Esophagus mucosa (tissue), 1 donor: ENCODE data around the gene COL8A1. TPM values are rescaled to one million over a fixed set of nuclear protein-coding genes. Genes with fewer than 3 reads are reported as not detected.
"Not testable (repeated sequence)": the region's sequence is repeated elsewhere in the genome, so short reads cannot be mapped to it uniquely, and the experiment has no call there.

Experiments
- ATAC-seq: fragments of 200-7000 bp; cut with Tn5 transposase; one replicate; pipeline ENCODE4 v1.9.1; 2020
- total RNA-seq: library from RNA; stranded (reverse); gene quantifications from one replicate; pipeline ENCODE4 v1.2.4, GENCODE V29; 2023
- donor health status: DM: yes; HTN: yes; CAD: no.

Gene COL8A1
- 2.2 TPM for total RNA-seq

DNA sequence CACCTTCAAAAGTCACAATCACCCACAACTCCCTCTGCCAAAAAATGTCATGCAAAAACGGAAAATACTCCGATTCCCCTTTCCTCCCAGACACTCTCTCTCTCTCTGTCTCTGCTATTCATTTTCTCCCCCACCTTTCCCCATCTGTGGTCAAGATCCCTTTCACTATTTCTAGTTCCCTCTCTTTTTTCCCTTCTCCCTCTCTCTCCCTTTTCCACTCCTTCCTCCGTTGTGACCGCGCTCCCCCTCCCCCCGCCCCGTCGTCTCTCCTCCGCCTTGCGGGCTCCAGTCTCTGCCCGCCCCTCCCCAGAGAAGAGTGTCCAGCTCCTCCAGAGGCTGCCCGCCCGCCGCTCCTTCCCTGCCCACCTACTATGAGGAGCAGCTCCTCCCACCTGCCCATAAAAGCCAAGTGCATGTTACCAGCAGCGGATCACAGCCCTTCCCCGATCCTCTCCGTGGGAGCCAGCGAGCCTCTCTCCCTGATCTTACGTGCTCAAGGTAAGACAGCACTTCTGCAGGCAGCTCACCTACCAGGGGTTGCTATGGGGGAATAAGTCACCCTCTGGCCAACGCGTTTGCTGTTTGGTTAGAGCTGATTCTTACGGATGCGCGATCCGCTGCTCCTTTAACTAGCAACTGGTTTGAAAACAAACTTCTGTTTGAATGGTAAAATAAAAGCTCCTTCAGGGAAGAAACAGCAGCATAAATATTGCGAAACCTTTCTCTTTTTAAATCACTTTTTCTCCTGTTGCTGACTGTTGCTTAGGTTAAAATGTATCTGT lies at the start of gene COL8A1:
Gene COL8A1 (plus strand): TSS at position 428 of the 782 bp plus-strand sequence. CDS start 152,089 bp downstream, outside the sequence.
- peak; percentile 44 for ATAC-seq

DNA sequence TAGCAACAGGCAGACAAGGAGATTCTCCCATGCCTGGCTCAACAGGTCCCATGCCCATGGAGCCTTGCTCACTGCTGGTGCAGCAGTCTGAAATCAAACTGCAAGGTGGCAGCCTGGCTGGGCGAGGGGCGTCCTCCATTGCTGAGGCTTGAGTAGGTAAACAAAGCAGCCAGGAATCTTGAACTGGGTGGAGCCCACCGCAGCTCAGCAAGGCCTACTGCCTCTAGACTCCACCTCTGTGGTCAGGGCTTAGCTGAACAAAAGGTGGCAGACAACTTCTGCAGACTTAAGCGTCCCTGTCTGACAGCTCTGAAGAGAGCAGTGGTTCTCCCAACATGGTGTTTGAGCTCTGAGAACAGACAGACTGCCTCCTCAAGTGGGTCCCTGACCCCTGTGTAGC lies 49.2 kb upstream of the COL8A1 start:
- not testable (repeated sequence) for ATAC-seq

DNA sequence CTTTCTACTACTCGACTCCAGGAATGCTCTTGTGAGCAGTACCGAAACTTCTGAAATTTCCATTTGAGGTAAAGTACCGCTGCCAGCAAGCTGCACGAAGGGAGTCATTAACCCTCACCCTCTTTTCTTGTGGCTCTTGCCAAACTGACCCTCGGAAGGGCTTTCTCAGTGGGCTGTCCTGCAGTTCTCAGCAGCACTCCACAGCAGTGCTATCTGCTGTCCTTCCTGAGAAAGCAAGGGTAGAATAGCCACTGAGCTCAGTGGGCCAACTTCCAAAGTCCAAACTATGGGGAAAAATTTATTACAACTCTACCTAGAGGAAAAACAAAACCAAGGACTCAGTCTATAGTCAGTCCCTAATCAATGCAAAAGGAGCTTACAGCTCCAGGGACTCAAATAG lies 38.5 kb upstream of the COL8A1 start:
- ATAC-seq = no peak

DNA sequence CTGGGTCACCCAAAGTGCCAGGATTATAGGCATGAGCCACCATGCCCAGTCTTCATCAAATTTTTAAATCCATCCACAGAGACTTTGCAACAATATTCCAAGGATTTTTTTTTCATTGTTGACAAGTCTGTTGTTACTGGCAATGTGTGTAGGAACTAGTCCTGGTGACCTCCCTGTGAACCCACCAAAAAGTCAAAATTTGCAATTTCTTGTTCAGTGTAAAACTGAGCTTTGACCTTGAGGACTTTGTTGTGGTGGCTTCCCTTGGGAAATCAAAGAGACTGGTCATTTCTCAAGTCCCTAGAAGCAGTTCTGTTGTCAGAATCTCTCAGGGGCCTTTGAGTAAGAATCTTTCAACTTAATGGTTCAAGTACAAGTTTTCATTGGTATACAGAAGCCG lies 36.9 kb upstream of the COL8A1 start:
- no peak for ATAC-seq

DNA sequence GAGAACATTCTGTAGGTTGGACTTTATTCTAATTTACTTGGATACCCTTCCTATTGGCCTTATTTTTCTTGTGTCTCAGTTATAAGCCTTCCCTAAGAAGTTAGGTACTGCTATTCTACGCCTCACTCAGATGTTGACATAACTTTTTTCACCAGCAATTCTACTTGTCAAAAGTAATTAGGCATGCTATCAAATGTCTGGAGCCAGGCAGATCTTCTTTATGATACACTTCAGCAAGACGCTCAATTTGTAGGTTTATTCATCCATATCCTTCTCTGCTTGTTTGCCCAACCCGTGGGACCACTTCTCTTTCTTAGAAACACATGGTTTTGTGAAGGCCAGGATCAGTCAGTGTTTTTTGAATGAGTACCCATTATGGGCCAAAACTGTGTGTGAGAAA lies 36.2 kb upstream of the COL8A1 start:
- ATAC-seq = no peak

DNA sequence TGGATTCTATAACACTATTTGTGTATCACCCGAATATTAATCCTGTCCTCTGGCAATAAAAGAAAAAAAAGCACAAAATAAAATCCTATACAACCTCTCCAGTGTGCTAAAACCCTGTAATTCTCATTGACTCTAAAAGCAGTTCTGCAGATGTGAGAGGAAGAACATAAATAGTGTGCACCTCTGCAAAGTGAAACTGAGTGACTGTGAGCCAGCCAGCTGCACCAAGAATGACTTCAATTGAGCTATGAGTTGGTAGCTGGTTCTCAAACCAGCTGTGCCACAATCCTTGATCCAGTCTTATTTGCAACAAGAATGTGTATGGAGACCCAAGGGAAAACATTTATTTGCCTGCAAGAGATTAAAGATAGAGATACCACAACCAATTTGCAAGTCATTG lies 31.2 kb upstream of the COL8A1 start:
- ATAC-seq = no peak

DNA sequence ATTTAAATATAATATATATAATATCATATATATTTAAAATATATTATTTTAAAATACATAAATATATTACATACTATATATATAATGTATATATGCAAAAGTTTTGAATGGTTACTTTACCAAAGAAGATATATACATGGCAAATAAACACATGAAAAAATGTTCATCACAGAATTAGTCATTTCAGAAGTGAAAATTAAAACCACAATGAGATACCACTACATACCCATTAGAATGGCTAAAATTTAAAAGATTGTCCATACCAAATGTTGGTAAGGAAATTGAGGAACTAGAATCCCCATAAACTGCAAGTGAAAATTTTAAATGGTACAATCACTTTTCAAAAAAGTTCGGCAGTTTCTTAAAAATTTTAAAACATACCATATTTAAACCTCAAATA lies 23.6 kb upstream of the COL8A1 start:
- no peak for ATAC-seq

DNA sequence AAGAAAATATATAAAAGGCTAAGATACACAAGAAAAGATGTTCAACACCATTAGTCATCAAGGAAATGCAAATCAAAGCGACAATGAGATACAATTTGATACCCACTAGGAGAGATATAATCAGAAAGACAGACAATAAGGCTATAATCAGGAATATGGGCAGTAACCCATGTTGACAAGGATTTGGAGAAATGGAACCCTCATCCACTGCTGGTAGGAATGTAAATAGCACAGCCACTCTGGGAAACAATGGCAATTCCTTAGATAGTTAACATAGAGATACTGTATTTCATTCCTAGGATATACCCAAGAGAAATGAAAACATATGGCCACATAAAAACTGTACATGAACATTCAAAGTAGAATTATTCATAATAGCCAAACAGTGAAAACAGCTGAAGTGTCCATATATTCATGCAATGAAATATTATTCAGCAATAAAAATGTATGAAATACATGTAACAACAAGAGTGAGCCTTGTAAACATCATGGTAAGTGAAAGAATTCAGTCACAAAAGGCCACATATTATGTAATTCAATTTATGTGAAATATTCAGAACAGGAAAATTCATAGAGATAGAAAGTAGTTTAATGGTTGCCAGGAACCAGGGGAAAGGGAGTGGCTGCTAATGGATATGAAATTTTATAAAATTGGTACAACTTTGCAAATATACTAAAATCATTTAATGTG lies 18.2 kb upstream of the COL8A1 start:
- no peak for ATAC-seq

DNA sequence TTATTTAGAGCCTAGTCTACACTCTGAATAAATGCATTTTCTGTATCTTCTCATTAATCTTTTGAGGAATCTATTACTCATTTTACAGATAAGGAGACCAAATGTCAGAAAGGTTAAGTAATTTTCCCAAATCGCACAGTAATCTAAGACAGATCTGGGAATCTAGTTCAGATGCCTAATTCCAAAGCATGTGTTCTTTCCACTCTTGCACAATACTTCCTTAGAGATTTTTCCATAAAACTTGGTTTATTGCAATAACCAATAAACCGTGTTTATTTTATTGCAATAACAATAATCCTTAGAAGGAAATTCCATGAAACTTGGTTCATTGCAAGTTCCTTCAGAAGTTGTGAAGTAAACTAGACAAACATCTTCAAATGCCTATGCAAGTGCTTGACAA lies 17.4 kb upstream of the COL8A1 start:
- ATAC-seq = no peak

DNA sequence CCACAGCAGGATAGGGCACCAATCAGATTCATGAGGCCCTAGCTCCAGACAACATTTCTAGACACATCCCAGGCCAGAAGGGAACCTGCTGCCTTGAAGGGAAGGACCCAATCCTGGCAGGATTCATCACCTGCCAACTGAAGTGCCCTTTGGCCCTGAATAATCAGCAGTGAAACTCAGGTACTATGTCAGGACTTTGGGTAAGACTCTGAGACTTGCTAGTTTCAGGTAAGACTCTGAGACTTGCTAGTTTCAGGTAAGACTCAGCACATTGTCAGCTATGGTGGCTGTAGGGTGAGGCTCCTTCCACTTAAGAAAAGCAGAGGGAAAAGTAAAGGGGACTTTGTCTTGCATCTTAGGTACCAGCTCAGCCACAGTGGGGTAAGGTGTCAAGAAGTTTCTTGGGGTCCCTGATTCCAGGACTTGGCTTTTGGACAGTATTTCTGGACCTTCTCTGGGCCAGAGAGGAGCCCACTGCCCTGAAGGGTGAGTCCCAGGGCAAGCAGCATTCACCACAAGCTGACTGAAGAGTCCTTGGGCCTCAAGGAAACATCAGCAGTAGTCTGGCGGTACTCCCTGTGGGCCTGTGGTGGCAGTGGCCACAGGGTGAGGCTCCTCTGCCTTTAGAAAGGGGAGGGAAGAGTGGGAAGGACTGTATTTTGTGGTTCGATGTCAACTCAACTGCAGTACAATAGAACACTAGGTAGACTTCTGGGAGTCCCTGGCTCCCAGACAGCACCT lies 13.7 kb upstream of the COL8A1 start:
- ATAC-seq = no peak

DNA sequence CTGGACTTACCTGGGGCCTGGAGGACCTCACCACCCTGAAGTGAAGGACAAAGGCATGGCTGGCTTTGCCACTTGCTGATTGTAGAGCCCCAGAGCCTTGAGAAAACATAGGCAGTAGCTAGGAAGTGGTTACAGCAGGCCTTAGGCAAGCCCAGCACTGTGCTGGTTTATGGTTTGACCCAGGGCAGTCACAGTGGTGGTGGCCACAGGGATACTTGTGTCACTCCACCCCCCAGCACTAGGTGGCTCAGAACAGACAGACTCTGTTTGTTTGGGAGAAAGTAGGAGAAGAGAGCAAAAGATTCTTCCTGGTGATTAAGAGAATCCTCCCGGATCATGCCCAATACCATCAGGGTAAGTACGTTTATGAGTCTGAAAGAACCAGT lies 13.2 kb upstream of the COL8A1 start:
- ATAC-seq = no peak

DNA sequence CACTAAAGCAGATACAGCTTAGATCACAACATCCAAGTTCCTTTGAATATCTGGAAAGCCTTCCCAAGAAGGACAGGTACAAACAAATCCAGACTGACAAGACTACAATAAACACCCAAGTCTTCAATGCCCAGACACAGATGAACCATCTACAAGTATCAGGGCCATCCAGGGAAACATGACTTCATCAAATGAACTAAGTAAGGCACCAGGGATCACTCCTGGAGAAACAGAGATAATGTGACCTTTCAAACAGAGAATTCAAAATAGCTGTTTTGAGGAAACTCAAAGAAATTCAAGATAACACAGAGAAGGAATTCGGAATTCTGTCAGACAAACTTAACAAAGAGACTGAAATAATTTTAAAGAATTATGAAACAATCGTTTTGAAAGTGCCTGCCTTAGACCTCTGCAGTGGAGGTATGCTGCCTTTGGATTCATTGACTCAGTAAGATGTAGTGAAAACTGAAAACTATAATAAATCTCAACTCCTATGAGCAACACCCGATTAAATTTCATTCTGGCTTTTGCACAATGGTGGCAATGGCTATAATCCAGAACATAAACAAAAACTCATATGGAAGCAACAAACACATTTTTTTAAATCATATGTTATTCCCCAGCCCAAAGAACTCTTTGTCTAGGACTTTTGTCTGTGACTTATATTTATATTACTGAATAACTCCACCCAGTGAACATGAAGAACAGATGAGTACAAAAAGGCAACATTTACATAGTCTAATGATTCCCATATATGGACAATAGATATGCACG lies 12.6 kb upstream of the COL8A1 start:
- no peak for ATAC-seq

DNA sequence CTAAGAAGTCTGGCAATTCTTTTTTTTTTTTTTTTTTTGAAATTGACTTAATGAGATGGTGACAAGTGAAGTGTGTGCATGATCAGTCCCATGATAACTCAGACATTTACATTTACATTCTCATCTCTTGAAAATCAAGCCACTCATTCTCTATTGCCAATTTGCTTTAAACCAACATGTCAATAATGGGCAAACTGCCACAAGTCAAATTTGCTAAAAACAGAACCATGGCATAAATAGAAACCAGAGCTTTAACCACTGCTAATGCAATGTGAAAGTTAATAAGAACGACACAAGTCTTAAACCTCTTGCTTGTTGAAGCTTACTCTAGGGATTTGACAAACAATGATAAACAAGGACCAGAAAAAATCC lies 12.0 kb upstream of the COL8A1 start:
- no peak for ATAC-seq

DNA sequence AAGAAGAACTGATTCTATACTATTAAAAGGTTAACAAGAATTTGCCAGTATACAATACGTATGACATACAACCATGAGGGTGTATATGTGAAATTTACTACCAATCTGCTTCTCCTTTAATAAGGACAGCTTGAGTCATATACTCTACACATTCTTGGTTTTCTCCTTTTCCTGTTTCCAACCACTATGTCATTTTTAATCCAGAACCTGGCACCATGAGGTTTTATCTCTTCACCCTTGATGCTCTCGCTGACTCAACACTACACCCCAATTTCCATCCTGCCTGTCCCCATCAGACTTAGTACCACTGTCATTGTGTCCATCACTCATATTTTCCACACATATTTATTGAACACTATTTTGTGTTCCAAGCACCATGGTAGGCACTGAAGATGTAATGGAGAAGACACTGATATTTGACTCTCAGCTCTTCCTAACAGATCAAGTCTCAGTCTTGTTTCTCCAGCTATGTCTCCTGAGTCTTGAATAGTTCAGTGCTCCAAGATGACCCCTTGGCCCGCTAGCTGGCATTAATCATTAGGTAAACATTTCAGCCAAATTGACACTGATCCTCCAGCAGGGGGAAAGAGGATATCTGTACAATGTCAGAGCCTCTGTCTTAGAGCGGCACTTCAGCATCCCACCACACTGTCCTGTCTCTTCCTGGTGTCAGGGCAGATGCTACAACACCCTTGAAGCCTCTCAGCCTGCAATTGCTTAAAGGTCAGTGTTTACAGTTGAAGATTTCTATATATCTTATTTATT lies 11.2 kb upstream of the COL8A1 start:
- no peak for ATAC-seq

DNA sequence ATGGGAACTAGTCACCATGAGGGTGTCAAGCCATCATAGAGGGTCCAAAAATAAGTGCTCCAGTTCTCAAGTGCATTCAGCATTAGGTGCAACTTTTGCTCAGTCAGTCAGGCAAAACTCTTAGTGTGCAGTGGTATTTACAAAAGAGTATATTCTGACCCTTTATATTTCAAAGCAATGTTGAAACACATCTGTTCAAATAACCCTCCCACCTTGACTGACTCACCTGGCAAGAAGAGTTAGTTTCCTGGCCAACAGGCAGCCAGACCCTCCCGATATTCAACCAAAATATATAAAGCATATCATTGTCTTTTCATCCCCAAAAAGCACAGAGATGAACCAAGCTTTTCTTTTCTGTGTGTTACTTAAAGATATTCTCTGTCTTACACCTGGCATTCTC lies 7.6 kb upstream of the COL8A1 start:
- no peak for ATAC-seq

DNA sequence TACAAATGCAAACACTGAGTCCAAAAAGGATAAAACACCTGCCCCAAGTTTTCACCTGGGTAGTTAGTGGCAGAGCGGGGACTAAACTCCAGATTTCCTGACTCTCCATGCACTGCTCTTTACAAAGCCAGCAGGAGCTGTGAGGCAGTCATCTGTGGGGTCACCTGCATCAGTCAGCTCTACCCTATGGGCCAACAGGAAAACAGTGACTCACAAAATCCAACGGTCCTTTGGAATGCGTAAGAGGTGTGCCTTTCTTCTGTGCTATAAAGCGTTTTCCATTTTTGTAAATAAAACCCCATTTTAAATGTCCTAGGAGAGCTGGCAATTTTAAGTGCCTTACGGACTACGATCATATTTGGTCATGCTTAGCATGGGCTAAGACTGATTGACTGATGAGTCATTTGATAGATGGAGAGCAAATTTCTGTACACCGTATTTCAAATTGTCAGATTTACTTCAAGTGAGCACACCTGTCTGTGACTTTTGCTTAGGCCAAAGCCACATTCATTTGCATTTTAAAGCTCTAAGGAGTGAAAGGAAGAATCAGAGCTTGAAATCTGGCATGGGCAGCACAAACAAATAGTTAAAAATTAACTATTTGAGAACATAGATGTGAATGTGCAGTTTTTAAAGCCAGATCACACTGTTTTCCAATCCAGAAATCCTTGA lies 4.4 kb upstream of the COL8A1 start:
- no peak for ATAC-seq

DNA sequence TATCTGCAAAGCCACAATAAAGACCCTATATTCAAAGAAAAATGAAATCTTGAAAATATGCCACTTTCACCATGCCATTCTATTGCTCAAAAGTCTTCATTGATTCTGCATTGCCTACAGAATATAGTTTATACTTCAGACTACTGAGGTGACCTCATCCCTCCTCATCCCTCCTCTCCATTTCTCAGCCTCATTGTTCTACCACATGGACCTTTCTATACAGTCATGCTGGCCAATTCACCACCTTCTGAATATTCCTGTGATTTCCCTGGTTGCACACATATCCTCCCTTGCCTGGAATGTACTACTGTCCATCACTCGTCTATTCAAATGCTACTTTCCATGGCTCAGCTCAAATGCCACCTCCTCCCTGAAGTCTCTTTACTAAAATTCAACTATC lies 3.5 kb upstream of the COL8A1 start:
- no peak for ATAC-seq

DNA sequence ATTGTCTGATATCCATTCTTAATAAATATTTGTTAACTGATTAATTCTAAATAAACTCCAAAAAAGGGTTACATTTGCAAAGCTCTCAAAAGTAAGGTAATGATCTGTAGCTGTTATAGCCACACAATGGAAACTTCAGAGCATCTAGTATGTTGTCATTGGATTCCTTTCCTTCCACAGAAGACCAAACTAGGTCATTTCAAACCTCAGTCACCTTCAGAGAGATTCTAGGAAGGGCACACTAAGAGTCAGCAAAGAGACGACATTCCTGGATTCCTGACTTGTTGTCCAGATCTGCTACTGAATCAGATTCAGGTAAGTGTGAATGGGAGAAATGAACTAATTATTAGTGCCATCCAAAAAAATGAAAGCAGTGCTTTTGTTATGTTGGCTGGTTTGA lies 3.0 kb upstream of the COL8A1 start:
- ATAC-seq = no peak

DNA sequence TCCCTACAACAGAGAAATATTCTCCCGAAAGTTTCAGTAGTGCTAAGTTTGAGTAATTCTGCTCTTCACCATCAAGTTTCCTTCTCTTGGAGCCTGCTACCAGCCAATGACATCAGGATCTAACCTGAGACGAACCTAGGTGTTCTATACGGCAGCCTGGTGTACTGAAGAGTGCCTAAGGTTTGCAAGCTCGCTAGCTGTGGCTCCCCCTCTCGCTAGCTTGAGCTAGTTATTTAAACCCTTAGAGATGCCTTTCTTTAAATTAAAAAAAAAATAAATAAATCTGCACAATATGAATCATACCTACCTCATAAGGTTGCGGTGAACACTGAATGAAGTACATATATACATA lies 1.4 kb upstream of the COL8A1 start:
- ATAC-seq = peak; percentile 31

DNA sequence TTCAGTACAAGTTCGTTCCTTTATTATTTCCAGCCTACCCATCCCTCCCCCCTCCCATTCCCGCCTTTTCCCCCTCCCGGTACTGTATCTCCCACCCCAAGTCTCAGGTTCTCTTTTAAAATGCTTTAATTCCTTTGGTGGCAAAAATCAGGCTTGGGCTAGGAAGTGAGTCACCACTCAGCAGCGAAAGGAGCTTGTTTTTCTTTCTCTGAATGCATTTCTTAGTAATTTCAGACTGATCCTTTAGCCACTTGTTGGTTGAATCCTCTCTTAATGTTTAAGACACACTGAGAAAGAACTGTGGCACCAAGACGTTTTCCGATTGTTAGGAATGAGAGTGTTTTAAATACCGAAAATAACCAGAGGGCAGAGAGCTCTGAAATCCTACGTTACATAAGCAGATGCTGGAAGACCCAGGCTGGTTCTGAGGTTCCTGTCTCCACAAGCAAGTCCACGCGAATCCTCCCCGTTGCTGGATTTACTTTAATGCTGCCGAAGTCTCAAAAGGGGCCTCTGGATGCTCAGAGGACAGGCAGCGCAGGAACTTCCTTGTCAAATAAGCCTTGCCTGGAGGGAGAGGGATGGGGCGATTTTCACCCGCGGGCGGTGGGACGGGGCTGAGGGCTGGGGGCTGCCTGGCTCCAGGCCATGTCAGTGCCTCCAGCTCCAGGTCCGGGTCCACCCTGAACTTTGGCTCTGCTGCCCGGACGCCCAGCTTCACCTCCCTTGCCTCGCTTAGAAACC lies 854 bp upstream of the COL8A1 start:
- ATAC-seq = no peak

DNA sequence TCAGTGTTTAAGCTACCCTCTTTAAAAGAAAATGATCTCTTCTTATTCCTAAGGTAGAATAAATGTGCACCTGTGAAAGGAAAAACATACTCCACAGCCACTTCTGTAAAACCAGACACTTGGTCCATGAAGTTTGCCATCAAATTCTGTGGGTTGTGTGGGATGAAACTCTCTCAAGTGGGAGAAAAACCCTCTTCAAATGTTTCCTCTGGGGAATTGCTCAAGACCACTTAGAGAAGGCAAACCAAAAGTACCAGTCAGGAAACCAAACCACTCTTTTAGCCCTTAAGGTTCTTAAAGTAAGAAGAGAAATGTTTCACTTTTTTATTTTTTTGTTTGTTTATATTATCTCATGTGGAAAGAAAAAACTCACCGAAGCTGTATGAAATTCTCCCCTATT lies 1.2 kb downstream of the COL8A1 start:
- ATAC-seq = no peak
